Lung (tissue), 12 donors: ENCODE data around the gene IL3. TPM values are rescaled to one million over a fixed set of nuclear protein-coding genes. Genes with fewer than 3 reads are reported as not detected.

Experiments
- ATAC-seq: fragments of 200-7000 bp; cut with Tn5 transposase; one replicate; pipeline ENCODE4 v1.9.1; 2020; ENCODE audit warnings: moderate number of reproducible peaks; ENCODE audit not compliant: insufficient read depth, low FRiP score
- DNase-seq, 3 donors: peaks; one replicate each; pipeline ENCODE4 v3.0.0-alpha.2; 2013 to 2017
- H3K27ac ChIP-seq, 2 donors: one replicate each; pipeline ENCODE4 v1.5.1; 2013; ENCODE audit warnings: mild to moderate bottlenecking in 2 of 2, moderate library complexity in 2 of 2, control low read depth in 1 of 2, inconsistent platforms in 1 of 2, low read depth in 1 of 2, low read length in 1 of 2
- H3K27me3 ChIP-seq, 3 donors: one replicate each; pipeline ENCODE4 v1.5.1; 2013; ENCODE audit warnings: low read length in 2 of 3; ENCODE audit not compliant: control insufficient read depth in 3 of 3, insufficient read depth in 3 of 3
- H3K36me3 ChIP-seq, 4 donors: one replicate each; pipeline ENCODE4 v1.5.1; 2013; ENCODE audit warnings: low read length in 4 of 4, mild to moderate bottlenecking in 1 of 4, moderate library complexity in 1 of 4; ENCODE audit not compliant: control insufficient read depth in 4 of 4, insufficient read depth in 4 of 4
- H3K4me1 ChIP-seq, 5 donors: one replicate each; pipeline ENCODE4 v1.5.1; 2013; ENCODE audit warnings: low read length in 5 of 5, mild to moderate bottlenecking in 2 of 5, moderate library complexity in 1 of 5; ENCODE audit not compliant: control insufficient read depth in 5 of 5, insufficient read depth in 5 of 5
- H3K4me3 ChIP-seq: one replicate; pipeline ENCODE4 v1.5.1; 2013; ENCODE audit warnings: mild to moderate bottlenecking, control low read depth, moderate library complexity
- H3K9ac ChIP-seq, 2 donors: one replicate each; pipeline ENCODE4 v1.5.1; 2013; ENCODE audit warnings: low read length in 2 of 2, control low read depth in 1 of 2; ENCODE audit not compliant: insufficient read depth in 1 of 2
- H3K9me3 ChIP-seq, 4 donors: one replicate each; pipeline ENCODE4 v1.5.1; 2013; ENCODE audit warnings: low read length in 3 of 4, mild to moderate bottlenecking in 1 of 4, moderate library complexity in 1 of 4; ENCODE audit not compliant: control insufficient read depth in 4 of 4, insufficient read depth in 3 of 4
- WGBS, 2 donors: extraction: QIAGEN DNeasy Blood & Tissue Kit; methylation state at CpG; one replicate each; pipeline ENCODE4 v1.1.7; 2013; 5-methylcytosine and 5-hydroxymethylcytosine counted together
- polyA plus RNA-seq, 2 donors: library from polyadenylated mRNA; stranded (reverse); fragments of 200-250 nt; gene quantifications; one replicate each; pipeline ENCODE4 v1.2.1, GENCODE V29; 2013
- total RNA-seq, 2 donors: library from RNA; depleted of rRNA in 1 of 2; stranded (reverse); fragments of >200 nt in 1 of 2; gene quantifications; one replicate each; pipeline ENCODE4 v1.2.1, GENCODE V29; 2014 to 2021
- TF ChIP-seq, protein P1 (sequence below): IDR thresholded peaks from 2 replicates; pipeline ENCODE4 v1.5.1; 2012; ENCODE audit warnings: mild to moderate bottlenecking; ENCODE audit errors: control extremely low read depth, extremely low read depth
- donor health status: control.
- donor health status: control.
- donor health status: Bipolar disorder and iron deficiency.
- donor health status: healthy.
- donor health status: DM: yes; HTN: yes; CAD: no.

IL3 gene
- total and polyA plus RNA-seq, 4 donors, result not detected

DNA sequence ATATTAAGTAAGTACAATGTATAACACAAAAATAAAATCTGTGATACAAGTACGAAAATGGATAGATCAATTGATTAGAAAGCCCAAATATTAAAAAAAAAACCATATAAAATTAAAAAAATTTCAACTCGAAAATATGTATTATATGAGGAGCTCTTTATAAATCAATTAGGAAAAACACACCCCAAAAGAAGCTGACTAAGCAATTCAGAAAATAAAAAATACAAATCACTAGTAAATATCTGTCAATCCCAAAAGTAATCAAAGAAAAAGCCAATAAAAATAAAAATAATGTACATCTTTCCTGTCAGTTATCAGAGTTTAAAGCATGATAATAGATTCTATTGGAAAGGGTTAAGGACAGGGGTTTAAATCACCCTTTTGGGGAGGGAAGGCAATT lies 38.8 kb upstream of the IL3 start:
- H3K9me3 ChIP-seq, result peaks cover 0 to 3% (median 0%) of the 10 kb centered on the region in 4 donors
- 77 to 79% methylated on average over 2 of the region's 2 CpGs for WGBS, 2 donors
- no peak overlapping the region for H3K9ac ChIP-seq
- no peak overlapping the region for H3K4me3 ChIP-seq
- H3K36me3 ChIP-seq, result no peaks in the 10 kb centered on the region
- H3K4me1 ChIP-seq, result peaks cover 0 to 3% (median 0%) of the 10 kb centered on the region in 5 donors
- TF ChIP-seq, protein P1, sequence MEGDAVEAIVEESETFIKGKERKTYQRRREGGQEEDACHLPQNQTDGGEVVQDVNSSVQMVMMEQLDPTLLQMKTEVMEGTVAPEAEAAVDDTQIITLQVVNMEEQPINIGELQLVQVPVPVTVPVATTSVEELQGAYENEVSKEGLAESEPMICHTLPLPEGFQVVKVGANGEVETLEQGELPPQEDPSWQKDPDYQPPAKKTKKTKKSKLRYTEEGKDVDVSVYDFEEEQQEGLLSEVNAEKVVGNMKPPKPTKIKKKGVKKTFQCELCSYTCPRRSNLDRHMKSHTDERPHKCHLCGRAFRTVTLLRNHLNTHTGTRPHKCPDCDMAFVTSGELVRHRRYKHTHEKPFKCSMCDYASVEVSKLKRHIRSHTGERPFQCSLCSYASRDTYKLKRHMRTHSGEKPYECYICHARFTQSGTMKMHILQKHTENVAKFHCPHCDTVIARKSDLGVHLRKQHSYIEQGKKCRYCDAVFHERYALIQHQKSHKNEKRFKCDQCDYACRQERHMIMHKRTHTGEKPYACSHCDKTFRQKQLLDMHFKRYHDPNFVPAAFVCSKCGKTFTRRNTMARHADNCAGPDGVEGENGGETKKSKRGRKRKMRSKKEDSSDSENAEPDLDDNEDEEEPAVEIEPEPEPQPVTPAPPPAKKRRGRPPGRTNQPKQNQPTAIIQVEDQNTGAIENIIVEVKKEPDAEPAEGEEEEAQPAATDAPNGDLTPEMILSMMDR, result no peak
- ATAC-seq (no peak), DNase-seq (no peak)
- H3K27me3 ChIP-seq, result peaks cover 0 to 12% (median 2%) of the 10 kb centered on the region in 3 donors
- H3K27ac ChIP-seq, result no peak overlapping the region

DNA sequence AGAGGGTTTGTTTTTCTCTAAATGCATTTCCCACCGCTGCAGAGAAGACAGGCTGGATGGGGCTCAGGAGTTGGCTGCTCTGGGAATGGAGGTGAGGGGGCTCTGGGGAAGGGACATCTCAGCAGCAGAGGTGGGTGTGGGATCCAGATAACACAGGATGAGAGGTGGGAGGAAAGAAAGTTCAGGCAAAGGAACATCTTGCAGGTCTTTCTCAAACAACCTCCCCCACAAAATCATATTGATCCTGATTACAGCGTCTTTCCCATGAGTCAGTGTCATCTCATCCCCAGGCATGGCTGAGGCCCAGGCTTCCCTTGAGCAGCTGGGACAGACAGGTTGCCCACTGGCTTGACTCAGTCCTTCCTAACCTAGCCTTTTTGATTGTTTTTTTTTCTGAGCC lies 37.7 kb upstream of the IL3 start:
- Histone ChIP-seq H3K36me3 (no peaks in the 10 kb centered on the region), H3K9me3 (peaks cover 0 to 3% (median 0%) of the 10 kb centered on the region in 4 donors), H3K27ac (no peak overlapping the region), H3K4me3 (no peak overlapping the region), H3K4me1 (peaks cover 0 to 3% (median 0%) of the 10 kb centered on the region in 5 donors), H3K9ac (no peak overlapping the region), H3K27me3 (peaks cover 0 to 11% (median 2%) of the 10 kb centered on the region in 3 donors)
- WGBS, 2 donors, result 85 to 90% methylated on average over 2 of the region's 2 CpGs
- ATAC-seq, result no peak
- TF ChIP-seq, protein P1, result no peak
- no peak for DNase-seq

DNA sequence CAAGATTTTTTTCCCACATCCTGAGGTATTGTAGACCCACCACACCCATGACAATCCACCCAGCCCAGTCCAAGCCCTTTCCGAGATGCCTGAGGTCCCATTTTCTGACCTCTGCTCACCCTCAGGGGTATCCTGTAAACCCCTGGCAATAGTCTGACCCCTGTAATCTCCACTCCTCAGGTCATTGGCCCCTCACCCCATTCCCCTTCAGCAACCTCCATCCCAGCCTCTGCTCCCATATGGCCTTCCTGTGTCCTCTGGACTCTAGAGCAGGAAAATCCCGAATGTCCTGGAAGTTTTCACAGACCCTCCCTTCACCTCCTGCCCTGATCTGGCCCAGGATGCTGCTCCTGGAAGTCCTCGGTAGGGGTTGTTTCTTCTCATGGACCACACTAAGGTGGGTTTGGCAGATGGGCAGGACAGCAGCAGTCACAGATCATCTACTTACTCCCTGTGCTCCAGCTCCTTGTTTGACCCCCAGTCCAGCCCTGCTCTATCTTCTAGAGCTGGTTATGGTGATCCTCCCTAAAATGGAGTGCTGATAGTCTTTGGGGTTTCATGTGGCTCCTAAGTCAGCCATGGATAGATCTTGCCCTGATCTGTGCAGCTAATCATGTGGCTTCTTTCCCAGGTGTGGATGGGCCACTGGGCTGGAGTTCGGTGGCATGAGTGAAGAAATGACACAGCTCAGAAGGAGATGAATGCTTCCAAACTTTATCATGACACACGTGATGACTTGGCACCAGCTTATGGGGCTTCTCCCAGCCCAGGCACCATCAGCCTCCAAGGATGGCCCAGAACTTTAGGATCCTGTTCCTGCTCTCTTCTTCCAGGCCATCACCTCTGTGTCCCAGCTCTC lies 37.0 kb upstream of the IL3 start:
- no peak for ATAC-seq
- Histone ChIP-seq H3K9ac (no peak overlapping the region), H3K27ac (no peak overlapping the region), H3K4me1 (peaks cover 0 to 3% (median 0%) of the 10 kb centered on the region in 5 donors), H3K4me3 (no peak overlapping the region), H3K27me3 (peaks cover 0 to 5% (median 2%) of the 10 kb centered on the region in 3 donors), H3K9me3 (peaks cover 0 to 3% (median 0%) of the 10 kb centered on the region in 4 donors), H3K36me3 (no peaks in the 10 kb centered on the region)
- WGBS, 2 donors, result 71 to 74% methylated on average over 5 of the region's 5 CpGs
- no peak for DNase-seq
- TF ChIP-seq, protein P1, result no peak
